Activated CD8-positive, alpha-beta T cell treated with anti-CD3 and anti-CD28 coated beads, Interleukin-2, amount 10 ng/mL, durations not matched to agents 7 days and 5 days (primary cell): ENCODE measurements around the gene MRGPRG. TPM values are rescaled to one million over a fixed set of nuclear protein-coding genes. Genes with fewer than 3 reads are reported as not detected.

ENCODE experiments used
- ATAC-seq: fragments of 150-1000 bp; cut with Tn5 transposase; one replicate; pipeline ENCODE4 v1.10.0; 2021; ENCODE audit warnings: moderate library complexity
- CTCF ChIA-PET: fragments of 350-600 bp; sonication (Branson Sonifier 250); formaldehyde crosslinking; loops from one replicate; lab custom pipeline; 2021; ENCODE audit warnings: antibody characterized with exemption; lab: Charles Lee
- POLR2A ChIA-PET: fragments of 350-600 bp; sonication (Branson Sonifier 250); formaldehyde crosslinking; loops from one replicate; lab custom pipeline; 2021; ENCODE audit warnings: antibody characterized with exemption; lab: Charles Lee
- DNase-seq: peaks from one replicate; pipeline ENCODE4 v3.0.0-alpha.2; 2020
- H3K27ac Mint-ChIP-seq: one replicate; pipeline ENCODE4 v1.8.0; 2021; ENCODE audit warnings: mild to moderate bottlenecking, mixed read lengths
- H3K27me3 Mint-ChIP-seq: one replicate; pipeline ENCODE4 v1.8.0; 2021; ENCODE audit warnings: low read depth, mixed read lengths
- H3K36me3 Mint-ChIP-seq: one replicate; pipeline ENCODE4 v1.8.0; 2021; ENCODE audit warnings: low read depth, mixed read lengths
- H3K4me1 Mint-ChIP-seq: one replicate; pipeline ENCODE4 v1.8.0; 2021; ENCODE audit warnings: low read depth, mixed read lengths
- H3K4me3 Mint-ChIP-seq: one replicate; pipeline ENCODE4 v1.8.0; 2021; ENCODE audit warnings: mild to moderate bottlenecking, mixed read lengths
- H3K9me3 Mint-ChIP-seq: one replicate; pipeline ENCODE4 v1.8.0; 2022; ENCODE audit warnings: mixed read lengths; ENCODE audit not compliant: insufficient read depth
- total RNA-seq, 2 experiments: library from RNA; stranded (reverse); gene quantifications; one replicate each; pipeline ENCODE4 v1.2.3, GENCODE V29; 2021

Gene MRGPRG
- total RNA-seq, 2 experiments from 2014 or later: not detected

DNA sequence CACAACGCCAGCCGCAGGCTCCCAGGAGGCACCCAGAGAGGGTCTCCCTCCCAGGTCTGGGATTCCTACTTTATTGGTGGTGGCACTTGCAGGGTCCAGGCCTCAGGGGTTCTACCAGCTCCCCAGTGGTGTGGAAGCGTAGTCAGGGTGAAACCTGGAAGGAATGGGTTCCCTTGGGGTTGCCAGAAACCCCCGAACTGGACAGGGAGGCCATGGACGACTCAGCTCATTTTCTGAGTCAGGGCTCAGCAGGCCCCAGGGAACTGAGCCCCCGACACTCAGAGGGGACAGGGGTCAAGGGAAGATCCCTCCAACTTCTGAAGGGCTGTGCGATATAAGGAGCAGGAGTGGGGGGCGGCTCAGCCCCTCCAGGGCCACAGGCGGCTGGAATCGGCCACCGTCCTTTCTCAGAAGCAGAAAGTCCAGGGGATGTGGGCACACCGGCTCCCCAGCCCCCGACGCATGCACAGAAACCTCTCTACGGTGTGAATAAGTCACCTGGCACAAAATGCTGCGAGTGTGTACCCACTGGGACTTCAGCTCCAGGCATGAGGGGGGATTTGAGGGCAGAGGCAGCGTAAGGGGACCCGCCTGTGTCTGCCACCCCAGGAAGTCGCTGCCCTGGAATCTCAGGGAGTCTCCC, 25.1 kb downstream of the MRGPRG start:
- no peak for ATAC-seq
- Mint-ChIP-seq H3K36me3 (no peaks in the 10 kb centered on the region), H3K27me3 (no peaks in the 10 kb centered on the region), H3K9me3 (no peaks in the 10 kb centered on the region), H3K27ac (no peak overlapping the region), H3K4me1 (no peaks in the 10 kb centered on the region), H3K4me3 (no peak overlapping the region)
- ChIA-PET POLR2A (no interaction called here), CTCF (no interaction called here)
- no peak for DNase-seq

- POLR2A ChIA-PET: no interaction called here
- DNase-seq (no peak), ATAC-seq (no peak)
- Mint-ChIP-seq H3K36me3 (no peaks in the 10 kb centered on the region), H3K27me3 (no peaks in the 10 kb centered on the region), H3K4me3 (no peak overlapping the region), H3K9me3 (no peaks in the 10 kb centered on the region), H3K4me1 (no peaks in the 10 kb centered on the region), H3K27ac (no peak overlapping the region)
- CTCF ChIA-PET: no interaction called here
Measured at GRCh38 chr11:3192511-3193372, 25.9 kb downstream of the MRGPRG start.

GRCh38 chr11:3191586-3192324, 26.9 kb downstream of the MRGPRG start:
- DNase-seq (no peak), ATAC-seq (no peak)
- Mint-ChIP-seq H3K4me1 (no peaks in the 10 kb centered on the region), H3K27ac (no peak overlapping the region), H3K4me3 (no peak overlapping the region), H3K36me3 (no peaks in the 10 kb centered on the region), H3K9me3 (no peaks in the 10 kb centered on the region), H3K27me3 (no peaks in the 10 kb centered on the region)
- ChIA-PET POLR2A (no interaction called here), CTCF (no interaction called here)

DNA sequence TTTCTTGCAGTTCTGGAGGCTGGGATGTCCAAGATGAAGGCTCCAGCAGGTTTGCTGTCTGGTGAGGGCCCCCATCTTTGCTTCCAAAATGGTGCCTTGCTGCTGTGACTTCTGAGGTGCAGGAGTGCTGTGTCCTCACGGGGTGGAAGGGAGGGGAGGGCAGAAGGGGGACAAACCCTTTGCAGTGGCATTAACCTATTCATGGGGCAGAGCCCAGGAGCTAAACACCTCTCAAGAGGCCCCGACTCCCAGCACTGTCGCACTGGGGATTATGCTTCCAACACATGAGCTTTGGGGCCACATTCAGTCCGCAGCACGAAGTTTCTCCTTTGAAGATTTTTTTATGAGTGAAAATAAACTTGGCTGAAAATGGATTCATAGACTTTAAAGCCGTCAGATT, 28.0 kb downstream of the MRGPRG start:
- Mint-ChIP-seq H3K27me3 (no peaks in the 10 kb centered on the region), H3K9me3 (no peaks in the 10 kb centered on the region), H3K36me3 (no peaks in the 10 kb centered on the region), H3K27ac (no peak overlapping the region), H3K4me3 (no peak overlapping the region), H3K4me1 (no peaks in the 10 kb centered on the region)
- DNase-seq: no peak
- no peak for ATAC-seq
- ChIA-PET POLR2A (no interaction called here), CTCF (no interaction called here)

GRCh38 chr11:3189886-3190583, 28.6 kb downstream of the MRGPRG start:
- Mint-ChIP-seq H3K27me3 (no peaks in the 10 kb centered on the region), H3K4me1 (no peaks in the 10 kb centered on the region), H3K36me3 (no peaks in the 10 kb centered on the region), H3K4me3 (no peak overlapping the region), H3K9me3 (no peaks in the 10 kb centered on the region), H3K27ac (no peak overlapping the region)
- ChIA-PET CTCF (no interaction called here), POLR2A (no interaction called here)
- ATAC-seq (no peak), DNase-seq (no peak)

DNA sequence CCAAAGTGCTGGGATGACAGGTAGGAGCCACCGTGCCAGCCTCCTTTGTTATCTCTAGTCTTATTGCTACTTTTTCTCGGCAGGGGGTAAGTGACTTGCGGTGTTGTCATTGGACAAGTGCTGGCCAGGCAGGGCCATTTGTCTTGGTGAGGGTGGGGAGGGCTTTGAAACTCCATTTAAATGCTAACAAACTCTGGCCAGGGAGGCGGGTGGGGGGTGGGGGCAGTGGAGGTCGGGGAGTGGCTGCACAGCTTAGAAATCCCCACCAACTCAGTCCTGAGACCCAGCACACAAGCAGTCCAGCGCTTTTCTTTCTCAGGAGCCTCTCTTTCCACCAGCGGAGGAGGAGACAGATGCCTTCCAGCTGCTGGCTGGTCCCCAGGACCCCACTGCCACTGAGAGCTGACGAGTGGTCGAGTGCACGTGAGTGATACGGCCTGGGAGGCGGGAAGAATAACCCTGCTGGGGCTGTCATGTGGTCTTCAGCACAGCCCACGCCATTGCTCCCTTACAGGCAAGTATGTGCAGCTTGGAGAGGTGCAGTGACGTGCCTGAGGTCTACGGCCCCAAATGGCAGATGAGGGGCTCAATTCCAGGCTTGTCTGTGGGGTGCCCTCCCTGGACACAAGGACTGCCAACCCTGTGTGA, 29.3 kb downstream of the MRGPRG start:
- Mint-ChIP-seq H3K36me3 (no peaks in the 10 kb centered on the region), H3K4me3 (no peak overlapping the region), H3K9me3 (no peaks in the 10 kb centered on the region), H3K4me1 (no peaks in the 10 kb centered on the region), H3K27ac (no peak overlapping the region), H3K27me3 (no peaks in the 10 kb centered on the region)
- POLR2A ChIA-PET: no interaction called here
- CTCF ChIA-PET: no interaction called here
- DNase-seq (no peak), ATAC-seq (no peak)

- H3K4me3 Mint-ChIP-seq: no peak overlapping the region
- ChIA-PET POLR2A (no interaction called here), CTCF (no interaction called here)
- no peak for DNase-seq
- no peak overlapping the region for H3K27ac Mint-ChIP-seq
- no peak for ATAC-seq
- H3K36me3 Mint-ChIP-seq: no peaks in the 10 kb centered on the region
- no peaks in the 10 kb centered on the region for H3K9me3 Mint-ChIP-seq
- H3K4me1 Mint-ChIP-seq: no peaks in the 10 kb centered on the region
- H3K27me3 Mint-ChIP-seq: no peaks in the 10 kb centered on the region
Measured at GRCh38 chr11:3188496-3189195, 30.0 kb downstream of the MRGPRG start.

DNA sequence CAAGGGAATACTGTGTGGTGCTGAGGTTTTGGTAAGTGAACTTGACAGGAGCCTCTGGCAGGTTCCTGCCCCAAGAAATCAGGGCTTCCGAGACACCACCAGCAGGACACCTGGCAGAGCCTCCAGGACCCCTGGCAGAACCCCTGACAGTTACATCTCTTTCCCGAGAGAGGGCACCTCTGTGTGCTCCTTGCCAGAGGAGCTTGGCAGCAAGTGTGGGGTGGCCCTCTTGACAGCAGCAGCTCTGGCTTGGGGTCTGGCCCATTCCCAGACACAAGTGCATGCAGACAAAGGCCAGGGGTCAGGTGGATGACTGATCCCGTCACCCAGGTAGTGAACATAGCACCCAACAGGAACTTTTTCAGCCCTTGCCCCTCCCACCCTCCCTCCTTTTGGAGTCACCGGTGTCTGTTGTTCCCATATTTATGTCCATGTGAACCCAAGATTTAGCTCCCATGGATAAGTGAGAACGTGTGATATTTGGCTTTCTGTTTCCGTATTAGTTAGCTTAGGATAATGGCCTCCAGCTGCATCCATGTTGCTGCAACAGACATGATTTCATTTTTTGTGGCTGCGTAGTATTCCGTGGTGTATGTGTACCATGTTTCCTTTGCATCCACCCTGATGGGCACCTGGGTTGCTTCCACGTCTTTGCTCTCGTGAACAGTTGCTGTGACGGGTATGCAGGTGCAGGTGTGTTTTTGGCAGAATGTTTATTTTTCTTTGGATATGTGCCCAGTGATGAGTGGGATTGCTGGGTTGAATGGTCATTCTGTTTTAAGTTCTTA, 32.3 kb downstream of the MRGPRG start:
- Mint-ChIP-seq H3K27ac (no peak overlapping the region), H3K9me3 (no peaks in the 10 kb centered on the region), H3K4me3 (no peak overlapping the region), H3K4me1 (no peaks in the 10 kb centered on the region), H3K27me3 (no peaks in the 10 kb centered on the region), H3K36me3 (no peaks in the 10 kb centered on the region)
- CTCF ChIA-PET: no interaction called here
- DNase-seq (no peak), ATAC-seq (no peak)
- POLR2A ChIA-PET: no interaction called here

DNA sequence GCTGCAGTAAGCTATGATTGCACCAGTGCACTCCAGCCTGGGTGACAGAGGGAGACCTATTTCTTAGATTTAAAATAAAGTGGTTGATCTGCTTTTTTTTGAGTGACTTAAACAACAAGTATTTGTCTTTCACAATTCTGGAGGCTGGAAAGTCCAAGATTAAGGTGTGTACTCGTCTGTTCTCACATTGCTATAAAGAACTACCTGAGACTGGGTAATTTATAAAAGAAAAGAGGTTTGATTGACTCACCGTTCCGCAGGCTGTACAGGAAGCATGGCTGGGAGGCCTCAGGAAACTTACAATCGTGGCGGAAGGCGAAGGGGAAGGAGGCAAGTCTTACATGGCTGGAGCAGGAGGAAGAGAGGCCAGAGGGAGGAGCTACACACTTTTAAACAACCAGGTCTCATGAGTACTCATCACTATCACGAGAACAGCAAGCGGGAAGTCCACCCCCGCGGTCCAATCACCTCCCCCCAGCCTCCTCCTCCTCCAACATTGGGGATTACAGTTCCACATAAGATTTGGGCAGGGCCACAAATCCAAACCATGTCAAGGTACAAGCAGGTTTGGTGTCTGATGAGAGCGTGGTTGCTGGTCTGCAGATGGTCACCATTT, 33.8 kb downstream of the MRGPRG start:
- CTCF ChIA-PET: no interaction called here
- H3K27ac Mint-ChIP-seq: no peak overlapping the region
- no peak for ATAC-seq

DNA sequence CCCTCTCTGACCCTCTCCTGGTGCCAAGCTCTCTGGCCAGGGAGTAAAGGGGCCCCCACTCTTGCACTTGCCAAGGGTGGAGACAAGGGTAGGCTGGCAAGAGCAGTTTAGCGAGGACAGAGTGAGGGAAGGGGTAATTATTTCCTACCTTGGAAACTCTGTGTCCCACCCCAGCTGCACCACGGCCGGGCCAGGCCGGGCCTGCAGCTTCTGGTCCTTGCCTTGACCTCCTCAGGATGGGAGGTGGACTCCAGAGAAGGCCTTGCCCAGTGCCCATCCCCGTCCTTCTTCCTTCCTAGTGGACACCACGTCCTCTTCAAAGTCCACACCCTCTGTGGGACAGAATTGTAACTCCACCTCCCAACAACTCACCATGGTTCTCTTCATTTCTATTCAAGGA, 35.1 kb downstream of the MRGPRG start:
- H3K27ac Mint-ChIP-seq: no peak overlapping the region
- no peak for DNase-seq
- no peak for ATAC-seq

More for the DNA sequence above, 33.8 kb downstream of the MRGPRG start:
- no peaks in the 10 kb centered on the region for H3K36me3 Mint-ChIP-seq
- no peak overlapping the region for H3K4me3 Mint-ChIP-seq
- POLR2A ChIA-PET: interaction anchor here (0.6 kb wide), 1 partner anchor 194 kb away, joined by 3 read pairs; the partner anchor contains the start of gene ZNF195
- no peak for DNase-seq
- H3K4me1 Mint-ChIP-seq: no peaks in the 10 kb centered on the region
- no peaks in the 10 kb centered on the region for H3K27me3 Mint-ChIP-seq
- no peaks in the 10 kb centered on the region for H3K9me3 Mint-ChIP-seq

More for the DNA sequence above, 35.1 kb downstream of the MRGPRG start:
- CTCF ChIA-PET: no interaction called here
- Mint-ChIP-seq H3K9me3 (no peaks in the 10 kb centered on the region), H3K4me3 (no peak overlapping the region), H3K4me1 (no peaks in the 10 kb centered on the region), H3K36me3 (no peaks in the 10 kb centered on the region), H3K27me3 (no peaks in the 10 kb centered on the region)
- POLR2A ChIA-PET: no interaction called here
